Lower lobe of right lung (tissue), 2 donors: ENCODE data around the gene MPIG6B. TPM values are rescaled to one million over a fixed set of nuclear protein-coding genes. Genes with fewer than 3 reads are reported as not detected.
A peak's percentile ranks its signal among the peaks of the same experiment; 100 is the strongest.

Experiments
- ATAC-seq, 2 donors: fragments of 200-7000 bp; cut with Tn5 transposase; one replicate each; pipeline ENCODE4 v1.9.1; 2020 to 2022; ENCODE audit warnings: mild to moderate bottlenecking in 2 of 2, moderate library complexity in 2 of 2
- DNase-seq: peaks from one replicate; pipeline ENCODE4 v3.0.0-alpha.2; 2020
- H3K27ac ChIP-seq: fragments of 200-600 bp; one replicate; pipeline ENCODE4 v1.8.0; 2022
- H3K27me3 ChIP-seq: fragments of 200-600 bp; one replicate; pipeline ENCODE4 v1.8.0; 2022; ENCODE audit warnings: low read depth
- H3K36me3 ChIP-seq: fragments of 200-600 bp; one replicate; pipeline ENCODE4 v1.8.0; 2022; ENCODE audit warnings: mild to moderate bottlenecking
- H3K4me1 ChIP-seq: fragments of 200-600 bp; one replicate; pipeline ENCODE4 v1.8.0; 2022
- H3K4me3 ChIP-seq: fragments of 200-600 bp; one replicate; pipeline ENCODE4 v1.8.0; 2022; ENCODE audit warnings: mild to moderate bottlenecking
- H3K9me3 ChIP-seq: fragments of 200-600 bp; one replicate; pipeline ENCODE4 v1.8.0; 2022
- CTCF ChIP-seq: fragments of 200-600 bp; IDR thresholded peaks from one replicate; pipeline ENCODE4 v1.8.0; 2022; ENCODE audit warnings: antibody characterized with exemption, mild to moderate bottlenecking
- intact Hi-C: fragments of 100-400 bp; cut with DNase I; formaldehyde crosslinking; loops from one replicate; pipeline ENCODE4 v1.11.0; 2022
- total RNA-seq: library from RNA; stranded (reverse); fragmentation: NEBNext Ultra II Directional; extraction: Animal tissue kit (Norgen Biotek cat#: 25700); gene quantifications from one replicate; pipeline ENCODE4 v1.2.1, GENCODE V29; 2021
- donor health status: DM: no; HTN: yes; CAD: no; lungs with severe emphysema.

The MPIG6B gene
- total RNA-seq, 1 donor from 2014 or later = 2.6 TPM

GRCh38 chr6:31725502-31726350 lies 2.6 kb downstream of the MPIG6B start:
- H3K4me1 ChIP-seq = peaks cover 43% of the 10 kb centered on the region
- H3K4me3 ChIP-seq = no peak overlapping the region
- DNase-seq (no peak), ATAC-seq (no peak)
- no peak for TF ChIP-seq CTCF
- intact Hi-C loops = no loop called here
- H3K27me3 ChIP-seq = no peaks in the 10 kb centered on the region
- peaks cover 27% of the 10 kb centered on the region for H3K36me3 ChIP-seq
- H3K9me3 ChIP-seq = no peaks in the 10 kb centered on the region
- H3K27ac ChIP-seq = peak overlapping the region; percentile 93

- H3K4me1 ChIP-seq = peaks cover 54% of the 10 kb centered on the region
- H3K27me3 ChIP-seq = no peaks in the 10 kb centered on the region
- H3K36me3 ChIP-seq = peaks cover 41% of the 10 kb centered on the region
- H3K27ac ChIP-seq = peak overlapping the region; percentile 93
- intact Hi-C loops = no loop called here
- no peak for DNase-seq
- peak overlapping the region; percentile 91 for H3K4me3 ChIP-seq
- TF ChIP-seq CTCF = no peak
- H3K9me3 ChIP-seq = no peaks in the 10 kb centered on the region
- ATAC-seq = peak in 1 of 2 donors; percentile 37
These were observed 4.0 kb downstream of the MPIG6B start for GRCh38 chr6:31727034-31727716.

GRCh38 chr6:31727717-31728671 lies 4.8 kb downstream of the MPIG6B start:
- Histone ChIP-seq H3K4me1 (peaks cover 63% of the 10 kb centered on the region), H3K27ac (peak overlapping the region; percentile 93), H3K9me3 (no peaks in the 10 kb centered on the region), H3K36me3 (peaks cover 50% of the 10 kb centered on the region), H3K27me3 (no peaks in the 10 kb centered on the region), H3K4me3 (peak overlapping the region; percentile 91)
- TF ChIP-seq CTCF = no peak
- DNase-seq = no peak
- ATAC-seq = no peak
- intact Hi-C loops = no loop called here

- no peaks in the 10 kb centered on the region for H3K9me3 ChIP-seq
- H3K36me3 ChIP-seq = peaks cover 59% of the 10 kb centered on the region
- DNase-seq (peak; percentile 59), ATAC-seq (peak; percentile 43 to 51)
- peak within 1 kb of the TSS; percentile 93 for H3K27ac ChIP-seq
- intact Hi-C loops = no loop called here
- H3K4me1 ChIP-seq = peaks cover 72% of the 10 kb centered on the region
- no peaks in the 10 kb centered on the region for H3K27me3 ChIP-seq
- peak within 1 kb of the TSS; percentile 91 for H3K4me3 ChIP-seq
- TF ChIP-seq CTCF = peak; percentile 70
These were observed 5.8 kb downstream of the MPIG6B start, which contains the start of gene DDAH2 for GRCh38 chr6:31728767-31729514. Gene DDAH2, minus strand, starts transcription at chr6:31729299. Its CDS starts 138 bp downstream, at chr6:31729161.
